Hepatocyte (in vitro differentiated cells): Measurements from ENCODE around the gene JKAMP.

Source experiments
- CTCF ChIP-seq: fragments of 200-600 bp; sonication (generic); IDR thresholded peaks from 2 replicates; pipeline ENCODE4 v1.5.1; 2016; ENCODE audit warnings: antibody characterized with exemption, mild to moderate bottlenecking; ENCODE audit not compliant: poor library complexity
- EZH2phosphoT487 ChIP-seq: fragments of 200-600 bp; sonication (generic); IDR thresholded peaks from one replicate; pipeline ENCODE4 v1.6.1; 2018; ENCODE audit warnings: antibody characterized with exemption, mild to moderate bottlenecking, low read depth, moderate library complexity; ENCODE audit not compliant: unreplicated experiment, severe bottlenecking

GRCh38 chr14:59483363-59483762 lies 954 bp upstream of the JKAMP start:
- TF ChIP-seq CTCF (no peak), EZH2phosphoT487 (no peak)
